Transverse colon (tissue), 4 donors: ENCODE measurements around the gene TUBB3.

ENCODE experiments used
- EP300 ChIP-seq: sonication (generic); formaldehyde crosslinking; IDR thresholded peaks from one replicate; pipeline ENCODE4 v1.6.1; 2017; ENCODE audit warnings: antibody characterized with exemption, low read depth
- POLR2AphosphoS5 ChIP-seq, 3 donors: sonication (generic); formaldehyde crosslinking; IDR thresholded peaks; one replicate each; pipeline ENCODE4 v1.6.1; 2016; ENCODE audit warnings: antibody characterized with exemption in 3 of 3
- TF ChIP-seq, protein P1 (sequence below), 5 experiments: fragments of 200-600 bp in 3 of 5; fragments of 450-650 bp in 2 of 5; sonication (generic) in 3 of 5; IDR thresholded peaks; 1 replicate in 2 of 5; 2 replicates in 3 of 5; pipeline ENCODE4 v1.5.1; 2016 to 2017; ENCODE audit warnings: antibody characterized with exemption in 5 of 5, inconsistent platforms in 3 of 5, mild to moderate bottlenecking in 2 of 5, moderate library complexity in 1 of 5

DNA sequence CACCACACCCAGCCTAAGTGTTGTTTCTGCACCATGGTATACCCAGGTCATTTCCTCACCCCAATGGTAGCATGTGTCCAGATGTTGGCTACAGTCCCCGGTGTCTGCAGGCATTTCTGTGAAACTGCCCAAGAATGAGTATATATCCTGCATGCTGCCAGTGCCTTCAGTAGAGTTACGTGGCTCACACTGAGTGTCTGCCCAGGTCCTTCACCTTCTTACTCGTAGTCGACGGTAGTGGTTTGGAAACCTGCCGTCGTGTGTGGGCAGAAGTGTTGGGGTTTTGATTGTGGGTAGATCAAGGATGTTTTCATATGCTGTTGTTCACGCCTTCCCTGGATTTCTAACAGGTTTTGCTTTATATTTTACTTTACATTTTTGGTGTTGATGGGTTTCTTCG is 32.9 kb upstream of the TUBB3 start:
- TF ChIP-seq, protein P1, sequence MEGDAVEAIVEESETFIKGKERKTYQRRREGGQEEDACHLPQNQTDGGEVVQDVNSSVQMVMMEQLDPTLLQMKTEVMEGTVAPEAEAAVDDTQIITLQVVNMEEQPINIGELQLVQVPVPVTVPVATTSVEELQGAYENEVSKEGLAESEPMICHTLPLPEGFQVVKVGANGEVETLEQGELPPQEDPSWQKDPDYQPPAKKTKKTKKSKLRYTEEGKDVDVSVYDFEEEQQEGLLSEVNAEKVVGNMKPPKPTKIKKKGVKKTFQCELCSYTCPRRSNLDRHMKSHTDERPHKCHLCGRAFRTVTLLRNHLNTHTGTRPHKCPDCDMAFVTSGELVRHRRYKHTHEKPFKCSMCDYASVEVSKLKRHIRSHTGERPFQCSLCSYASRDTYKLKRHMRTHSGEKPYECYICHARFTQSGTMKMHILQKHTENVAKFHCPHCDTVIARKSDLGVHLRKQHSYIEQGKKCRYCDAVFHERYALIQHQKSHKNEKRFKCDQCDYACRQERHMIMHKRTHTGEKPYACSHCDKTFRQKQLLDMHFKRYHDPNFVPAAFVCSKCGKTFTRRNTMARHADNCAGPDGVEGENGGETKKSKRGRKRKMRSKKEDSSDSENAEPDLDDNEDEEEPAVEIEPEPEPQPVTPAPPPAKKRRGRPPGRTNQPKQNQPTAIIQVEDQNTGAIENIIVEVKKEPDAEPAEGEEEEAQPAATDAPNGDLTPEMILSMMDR (IDR thresholded peaks at IDR 0.05), result no peak
- TF ChIP-seq POLR2AphosphoS5 (IDR thresholded peaks at IDR 0.05) (no peak), EP300 (no peak)
